H1 (cell line): Measurements from ENCODE around the gene APOM. TPM values are rescaled to one million over a fixed set of nuclear protein-coding genes. Genes with fewer than 3 reads are reported as not detected.

Experiments used
- CTCF ChIA-PET: fragments of 300-600 bp; sonication (Branson Sonifier 250); formaldehyde crosslinking; loops from one replicate; lab custom pipeline; 2021; ENCODE audit not compliant: partially characterized antibody; lab: Charles Lee
- POLR2A ChIA-PET: fragments of 300-600 bp; sonication (Branson Sonifier 250); formaldehyde crosslinking; loops from one replicate; lab custom pipeline; 2021; ENCODE audit warnings: inconsistent platforms; ENCODE audit not compliant: partially characterized antibody; lab: Charles Lee
- DNase-seq, 2 experiments: peaks; one replicate each; pipeline versions ENCODE4 v3.0.0 to v3.0.0-alpha.2; 2010 to 2022; ENCODE audit warnings: low spot score in 2 of 2, low read depth in 1 of 2, mixed read lengths in 1 of 2
- FAIRE-seq: peaks from 2 replicates; lab custom pipeline; 2011; peaks lifted over from hg19 to GRCh38; lab: Jason Lieb, UNC
- H2AFZ ChIP-seq: 2 replicates; pipeline ENCODE4 v1.8.1; 2012; ENCODE audit warnings: low read length, inconsistent platforms
- H2AK5ac ChIP-seq: 2 replicates; pipeline ENCODE4 v1.6.1; 2013; ENCODE audit warnings: low read depth, low read length
- H2BK120ac ChIP-seq: replicated peaks from 2 replicates; pipeline ENCODE3; 2013; ENCODE audit warnings: low read depth, low read length, inconsistent platforms
- H2BK12ac ChIP-seq: 2 replicates; pipeline ENCODE4 v1.6.1; 2013; ENCODE audit warnings: low read depth, low read length
- H2BK15ac ChIP-seq: 2 replicates; pipeline ENCODE4 v1.6.1; 2013; ENCODE audit warnings: low read length
- H2BK20ac ChIP-seq: 2 replicates; pipeline ENCODE4 v1.6.1; 2013; ENCODE audit warnings: low read length
- H2BK5ac ChIP-seq: 2 replicates; pipeline ENCODE4 v1.6.1; 2013; ENCODE audit warnings: low read depth, low read length
- H3K14ac ChIP-seq: 2 replicates; pipeline ENCODE4 v1.6.1; 2013; ENCODE audit warnings: inconsistent platforms; ENCODE audit not compliant: insufficient read length
- H3K18ac ChIP-seq: 2 replicates; pipeline ENCODE4 v1.6.1; 2013; ENCODE audit warnings: low read length; ENCODE audit errors: extremely low read depth
- H3K23ac ChIP-seq: 2 replicates; pipeline ENCODE4 v1.6.1; 2013; ENCODE audit warnings: inconsistent platforms; ENCODE audit not compliant: insufficient read length
- H3K23me2 ChIP-seq: 2 replicates; pipeline ENCODE4 v1.6.1; 2013; ENCODE audit warnings: low read depth, low read length
- H3K27ac ChIP-seq: 2 replicates; pipeline ENCODE4 v1.6.1; 2011; ENCODE audit warnings: low read depth, low read length, inconsistent platforms
- H3K27me3 ChIP-seq, 4 experiments: replicated peaks in 1 of 4; 1 replicate in 1 of 4; 2 replicates in 3 of 4; pipeline versions ENCODE4 v1.6.1 to v1.8.1; 2011 to 2013; ENCODE audit warnings: low read length in 3 of 4, mild to moderate bottlenecking in 3 of 4, inconsistent platforms in 2 of 4, mixed read lengths in 2 of 4, moderate library complexity in 1 of 4; ENCODE audit not compliant: control insufficient read depth in 3 of 4, insufficient read depth in 3 of 4; ENCODE audit errors: extremely low read depth in 1 of 4
- H3K36me3 ChIP-seq, 4 experiments: 2 replicates each; pipeline versions ENCODE4 v1.6.1 to v1.8.1; 2011 to 2013; ENCODE audit warnings: mild to moderate bottlenecking in 4 of 4, low read length in 3 of 4, moderate library complexity in 2 of 4, control low read depth in 1 of 4, inconsistent platforms in 1 of 4; ENCODE audit not compliant: insufficient read depth in 4 of 4, control insufficient read depth in 2 of 4
- H3K4ac ChIP-seq: replicated peaks from 2 replicates; pipeline ENCODE3; 2013; ENCODE audit warnings: low read length, low read depth, mixed read lengths, inconsistent platforms; ENCODE audit not compliant: insufficient read length
- H3K4me1 ChIP-seq, 4 experiments: replicated peaks in 1 of 4; 1 replicate in 1 of 4; 2 replicates in 3 of 4; pipeline versions ENCODE4 v1.6.1 to v1.8.1; 2011 to 2013; ENCODE audit warnings: low read length in 3 of 4, inconsistent platforms in 2 of 4, mixed read lengths in 1 of 4; ENCODE audit not compliant: insufficient read depth in 4 of 4, control insufficient read depth in 3 of 4
- H3K4me2 ChIP-seq, 2 experiments: 2 replicates each; pipeline versions ENCODE4 v1.6.1 to v1.8.1; 2011 to 2013; ENCODE audit warnings: low read depth in 2 of 2, low read length in 2 of 2, control low read depth in 1 of 2, inconsistent platforms in 1 of 2, mild to moderate bottlenecking in 1 of 2; ENCODE audit not compliant: insufficient read depth in 1 of 2
- H3K4me3 ChIP-seq, 4 experiments: fragments of 200-600, 300-600 bp in 1 of 4; sonication (generic), shearing (Covaris generic), sonication (Bioruptor Twin) in 1 of 4; 2 replicates each; pipeline versions ENCODE4 v1.5.1 to v1.8.1; 2011 to 2016; ENCODE audit warnings: low read length in 4 of 4, low read depth in 3 of 4, control low read depth in 2 of 4, inconsistent platforms in 2 of 4, mild to moderate bottlenecking in 2 of 4, mixed read lengths in 1 of 4, moderate library complexity in 1 of 4; ENCODE audit not compliant: insufficient read depth in 2 of 4; ENCODE audit errors: extremely low read depth in 1 of 4
- H3K56ac ChIP-seq: replicated peaks from 2 replicates; pipeline ENCODE3; 2013; ENCODE audit warnings: low read depth, mild to moderate bottlenecking, mixed read lengths, low read length, inconsistent platforms; ENCODE audit not compliant: insufficient read length
- H3K79me1 ChIP-seq: 2 replicates; pipeline ENCODE4 v1.6.1; 2013; ENCODE audit warnings: low read depth, low read length, control low read depth
- H3K79me2 ChIP-seq, 2 experiments: 2 replicates each; pipeline versions ENCODE4 v1.6.1 to v1.8.1; 2012 to 2013; ENCODE audit warnings: low read length in 2 of 2, mild to moderate bottlenecking in 2 of 2, inconsistent platforms in 1 of 2; ENCODE audit not compliant: insufficient read depth in 2 of 2, control insufficient read depth in 1 of 2
- H3K9ac ChIP-seq, 4 experiments: replicated peaks in 1 of 4; 1 replicate in 1 of 4; 2 replicates in 3 of 4; pipeline versions ENCODE4 v1.6.1 to v1.8.1; 2011 to 2013; ENCODE audit warnings: low read depth in 3 of 4, low read length in 3 of 4, control low read depth in 2 of 4, mild to moderate bottlenecking in 2 of 4, moderate library complexity in 2 of 4, inconsistent platforms in 1 of 4; ENCODE audit errors: extremely low read depth in 1 of 4
- H3K9me3 ChIP-seq, 2 experiments: 2 replicates each; pipeline versions ENCODE4 v1.6.1 to v1.8.1; 2012 to 2013; ENCODE audit warnings: mild to moderate bottlenecking in 2 of 2, moderate library complexity in 2 of 2, control low read depth in 1 of 2, inconsistent platforms in 1 of 2, low read depth in 1 of 2, low read length in 1 of 2, mixed read lengths in 1 of 2; ENCODE audit not compliant: insufficient read depth in 2 of 2
- H4K20me1 ChIP-seq, 2 experiments: replicated peaks in 1 of 2; 2 replicates each; pipeline versions ENCODE3 to v1.8.1; 2011 to 2013; ENCODE audit warnings: inconsistent platforms in 2 of 2, low read length in 2 of 2, mild to moderate bottlenecking in 1 of 2; ENCODE audit not compliant: insufficient read depth in 2 of 2, control insufficient read depth in 1 of 2
- H4K5ac ChIP-seq: 2 replicates; pipeline ENCODE4 v1.6.1; 2013; ENCODE audit warnings: low read length, low read depth, mixed read lengths, inconsistent platforms; ENCODE audit not compliant: insufficient read length
- H4K8ac ChIP-seq: 2 replicates; pipeline ENCODE4 v1.8.0; 2013; ENCODE audit warnings: mild to moderate bottlenecking, moderate library complexity, low read length, inconsistent platforms; ENCODE audit not compliant: insufficient read depth; ENCODE audit errors: extremely low read depth
- H4K91ac ChIP-seq: replicated peaks from 2 replicates; pipeline ENCODE3; 2013; ENCODE audit warnings: low read length, mixed read lengths, inconsistent platforms; ENCODE audit not compliant: insufficient read length
- CBX8 ChIP-seq: fragments of 300-800, 300-1000 bp; sonication (generic); IDR thresholded peaks from 2 replicates; pipeline ENCODE4 v1.7.1; 2016; ENCODE audit warnings: low read depth, low read length, borderline replicate concordance
- CTCF ChIP-seq, 3 experiments: IDR thresholded peaks; 1 replicate in 2 of 3; 2 replicates in 1 of 3; pipeline versions ENCODE4 v1.5.1 to v1.6.1; 2011; ENCODE audit warnings: low read length in 3 of 3, mild to moderate bottlenecking in 3 of 3, inconsistent platforms in 2 of 3, low read depth in 1 of 3, moderate library complexity in 1 of 3; ENCODE audit not compliant: insufficient read depth in 1 of 3; ENCODE audit errors: control extremely low read depth in 1 of 3
- EP300 ChIP-seq, 2 experiments: IDR thresholded peaks; 1 replicate in 1 of 2; 2 replicates in 1 of 2; pipeline ENCODE4 v1.6.1; 2011 to 2012; ENCODE audit warnings: low read depth in 2 of 2, low read length in 2 of 2, mild to moderate bottlenecking in 2 of 2, borderline replicate concordance in 1 of 2, inconsistent platforms in 1 of 2, moderate library complexity in 1 of 2
- JUN ChIP-seq: IDR thresholded peaks from 2 replicates; pipeline ENCODE4 v1.6.1; 2011; ENCODE audit warnings: low read depth, mild to moderate bottlenecking, improper control_type of control experiment, low read length
- KDM4A ChIP-seq: IDR thresholded peaks from one replicate; pipeline ENCODE4 v1.7.1; 2012; ENCODE audit warnings: low read depth, mild to moderate bottlenecking, moderate library complexity, low read length, inconsistent platforms; ENCODE audit not compliant: severe bottlenecking
- PHF8 ChIP-seq: fragments of 200-600 bp; sonication (generic); conservative IDR thresholded peaks from 2 replicates; pipeline ENCODE4 v1.7.1; 2012; ENCODE audit warnings: low read depth, mild to moderate bottlenecking, inconsistent platforms, low read length, moderate library complexity
- TBP ChIP-seq: IDR thresholded peaks from 2 replicates; pipeline ENCODE4 v1.6.1; 2011; ENCODE audit warnings: low read depth, low read length, improper control_type of control experiment
- TCF12 ChIP-seq: IDR thresholded peaks from 2 replicates; pipeline ENCODE4 v1.6.1; 2011; ENCODE audit warnings: low read depth, mild to moderate bottlenecking, low read length
- TEAD4 ChIP-seq: IDR thresholded peaks from 2 replicates; pipeline ENCODE4 v1.6.1; 2012; ENCODE audit warnings: low read depth, low read length, inconsistent platforms, mixed read lengths
- WGBS, 2 experiments: shearing (Covaris generic) in 1 of 2; methylation state at CpG; one replicate each; pipeline versions ENCODE4 v1.1.6 to v1.1.7; 2013 to 2015; ENCODE audit warnings: low lambda C conversion rate in 2 of 2, mixed read lengths in 2 of 2, inconsistent platforms in 1 of 2, low coverage in 1 of 2, missing lambda C conversion rate in 1 of 2; ENCODE audit not compliant: insufficient replicate concordance in 2 of 2, insufficient coverage in 1 of 2, insufficient read length in 1 of 2; ENCODE audit errors: extremely low coverage in 1 of 2, missing lambda C conversion rate in 1 of 2; 5-methylcytosine and 5-hydroxymethylcytosine counted together
- polyA plus RNA-seq, 7 experiments: library from polyadenylated mRNA; depleted of rRNA in 3 of 7; stranded (reverse) in 5 of 7; unstranded in 2 of 7; fragments of >200 nt in 5 of 7; fragments of 200-250 nt in 2 of 7; gene quantifications; 1 replicate in 5 of 7; 2 replicates in 1 of 7; 4 replicates in 1 of 7; pipeline versions ENCODE4 v1.2.1 to v1.2.3, GENCODE V29; 2011 to 2013; ENCODE audit warnings: missing spikeins in 2 of 7, mixed read lengths in 2 of 7
- total RNA-seq: library from RNA; stranded (reverse); fragmentation: NEBNext Ultra II Directional; extraction: Animal tissue kit (Norgen Biotek cat#: 25700); gene quantifications from 2 replicates; pipeline ENCODE4 v1.2.1, GENCODE V29; 2021

APOM gene
- total and polyA plus RNA-seq, 2 of the 8 experiments (the other 6 are each of a cell fraction or from before 2014, with no cell fraction given): 3.4 to 12.0 TPM

GRCh38 chr6:31626952-31627351 is 28.7 kb upstream of the APOM start:
- Histone ChIP-seq H2AK5ac (no peak overlapping the region), H3K9ac (no peak overlapping the region), H3K18ac (no peak overlapping the region), H3K79me2 (peaks cover 17 to 37% of the 10 kb centered on the region in 2 experiments), H4K8ac (no peak overlapping the region), H2BK120ac (no peak overlapping the region), H3K56ac (no peak overlapping the region), H3K4me3 (no peak overlapping the region), H3K4ac (no peak overlapping the region), H3K36me3 (peaks cover 78 to 98% (median 89%) of the 10 kb centered on the region in 4 experiments), H2AFZ (no peak overlapping the region), H4K20me1 (peaks cover 7 to 23% of the 10 kb centered on the region in 2 experiments), H3K4me2 (no peak overlapping the region), H3K4me1 (no peaks in the 10 kb centered on the region; a peak in 1 of 7 replicates), H2BK5ac (no peak overlapping the region), H2BK12ac (no peak overlapping the region), H4K91ac (no peak overlapping the region), H3K23ac (no peak overlapping the region), H3K79me1 (peaks cover 21% of the 10 kb centered on the region; the same call in 1 of the 2 replicates), H3K14ac (no peak overlapping the region), H3K27ac (no peak overlapping the region), H2BK20ac (no peak overlapping the region), H3K9me3 (no peaks in the 10 kb centered on the region), H3K23me2 (no peaks in the 10 kb centered on the region), H4K5ac (no peak overlapping the region), H2BK15ac (no peak overlapping the region), H3K27me3 (no peaks in the 10 kb centered on the region)
- WGBS, 2 experiments: 89% methylated on average over 10 of the region's 10 CpGs; no CpG with 5 or more reads in 1 of the 2 experiments
- TF ChIP-seq EP300 (IDR thresholded peaks at IDR 0.05; ENCODE audit: borderline replicate concordance in 1 of 2, low read depth in 2 of 2, low read length in 2 of 2) (no peak), CBX8 (no peak), TBP (no peak), KDM4A (no peak), TCF12 (no peak), TEAD4 (no peak), PHF8 (no peak), CTCF (IDR thresholded peaks at IDR 0.05; ENCODE audit: control extremely low read depth in 1 of 3, insufficient read depth in 1 of 3, low read depth in 1 of 3, low read length in 3 of 3) (no peak), JUN (no peak)
- ChIA-PET CTCF (interaction anchor here (0.8 to 3.2 kb wide), 5 partner anchors 8 to 25 kb away, joined by 3 to 10 read pairs (median 4); no protein-coding TSS in a partner anchor), POLR2A (interaction anchor here (0.7 to 34.9 kb wide), 9 partner anchors 9 to 187 kb away, joined by 3 to 883 read pairs (median 5); partner anchors contain the start of genes AIF1, APOM, BAG6 and C6orf47)
- FAIRE-seq (no peak), DNase-seq (no peak)
